HG02642 (cell line): ENCODE data around the gene SLC1A3.

ENCODE experiments used
- ATAC-seq: cut with Tn5 transposase; IDR thresholded peaks from one replicate; pipeline ENCODE4 v1.9.1; 2021; ENCODE audit warnings: mild to moderate bottlenecking; ENCODE audit not compliant: unreplicated experiment, poor library complexity

Gene SLC1A3

DNA sequence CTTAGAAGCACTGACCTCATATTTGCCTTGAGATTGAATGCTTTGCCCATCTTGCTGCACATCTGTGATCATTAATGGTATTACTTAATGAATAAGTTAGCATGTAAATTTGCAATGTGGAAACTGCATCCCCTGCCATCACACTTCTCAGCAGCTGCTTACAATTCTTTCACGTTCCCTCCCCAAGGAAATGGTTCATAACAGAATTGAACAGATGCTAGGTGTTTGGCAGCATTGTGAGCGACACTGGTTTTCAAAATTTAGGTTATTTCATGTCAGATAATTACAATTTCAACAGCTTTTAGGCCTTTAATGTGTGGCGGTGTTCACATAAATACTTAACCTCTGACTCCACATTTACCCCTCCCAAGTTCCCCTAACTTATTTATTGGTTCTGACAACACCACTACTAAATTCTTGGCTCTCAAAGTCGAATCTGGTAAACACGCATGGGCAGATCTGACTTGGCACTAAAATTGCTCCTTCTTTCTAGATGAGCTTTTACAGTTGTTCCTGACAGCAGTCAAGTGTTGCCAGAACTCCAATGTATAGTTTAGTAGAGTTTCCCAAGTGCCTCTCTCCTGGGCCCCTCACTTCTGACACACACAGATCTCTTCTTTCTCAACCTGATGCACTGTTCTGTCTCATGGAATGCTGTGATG, 46.8 kb downstream of the SLC1A3 start:
- no peak for ATAC-seq

DNA sequence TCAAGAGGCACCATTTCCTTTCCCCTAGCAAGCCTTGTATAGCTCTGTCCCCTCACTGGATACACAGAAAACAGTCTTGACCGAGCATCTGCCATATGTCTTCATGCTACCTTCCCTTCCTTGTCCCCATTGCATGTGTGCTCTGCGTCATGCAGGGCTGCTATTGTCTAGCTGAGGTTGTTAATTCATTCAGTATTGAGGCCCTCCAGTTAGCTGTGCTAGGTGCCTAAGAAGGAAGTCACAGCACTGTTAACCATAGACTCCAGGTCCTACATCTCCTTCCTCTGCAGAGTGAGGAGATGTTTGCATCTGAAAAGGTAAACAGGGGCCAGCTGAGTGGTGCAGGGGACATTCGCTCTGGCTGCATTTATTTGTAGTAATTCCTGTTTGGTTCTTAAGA, 48.2 kb downstream of the SLC1A3 start:
- ATAC-seq, result no peak

DNA sequence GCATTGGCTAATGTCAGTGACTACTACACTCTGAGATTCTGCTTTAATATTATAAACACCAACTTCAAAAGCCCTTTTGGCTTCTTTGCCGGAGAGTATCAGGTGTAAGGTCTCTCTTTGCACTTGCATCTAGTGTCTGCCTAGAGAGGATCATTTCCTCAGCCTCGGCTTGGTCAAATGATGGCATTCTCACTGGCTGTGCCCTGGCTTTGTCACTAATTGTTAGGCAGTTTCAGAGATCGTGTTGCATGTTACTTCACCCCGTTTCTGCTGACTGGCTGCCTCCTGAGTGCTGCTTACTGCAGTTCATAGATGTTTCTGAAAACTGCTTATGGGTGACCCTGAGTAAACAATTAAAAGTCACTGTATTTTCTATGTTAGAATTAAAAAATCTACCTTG, 48.8 kb downstream of the SLC1A3 start:
- ATAC-seq, result no peak

DNA sequence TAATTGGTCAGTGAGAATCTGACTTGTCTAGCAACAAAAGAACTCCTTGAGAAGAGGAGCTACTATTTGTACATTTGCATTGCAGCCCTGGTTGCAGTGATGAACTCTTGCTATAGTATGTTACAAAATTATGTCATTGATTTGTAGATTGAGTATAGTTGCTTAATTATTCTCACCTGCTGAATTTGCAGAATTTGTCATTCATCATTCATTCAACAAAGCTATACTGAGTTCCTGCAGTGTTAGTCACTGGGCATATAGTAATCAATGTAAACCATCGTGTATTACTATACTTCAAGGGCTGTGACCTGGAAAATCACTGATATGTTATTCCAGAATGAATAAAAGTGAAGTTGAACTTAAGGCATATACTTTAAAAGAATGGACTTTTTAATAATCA, 50.1 kb downstream of the SLC1A3 start:
- ATAC-seq, result no peak

DNA sequence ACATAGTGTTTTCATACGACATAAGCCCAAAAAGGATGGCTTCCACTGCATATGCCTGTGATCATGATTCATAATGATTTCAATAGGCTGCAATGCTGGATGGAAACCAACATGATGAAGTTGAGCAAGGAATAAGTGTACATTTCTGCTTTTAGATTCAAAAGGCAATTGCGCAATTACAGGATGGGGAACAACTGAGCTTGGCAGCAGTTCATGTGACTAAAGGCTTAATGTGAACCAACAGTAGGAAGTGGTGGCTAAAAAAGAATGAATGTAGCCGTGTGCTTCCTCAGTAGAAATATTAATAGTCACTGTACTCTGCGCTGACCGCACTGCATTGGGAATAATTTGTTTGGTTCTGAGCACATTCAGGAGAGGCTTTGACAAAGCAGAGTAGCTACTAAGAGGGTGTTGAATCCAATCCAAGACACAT, 51.2 kb downstream of the SLC1A3 start:
- ATAC-seq, result no peak

DNA sequence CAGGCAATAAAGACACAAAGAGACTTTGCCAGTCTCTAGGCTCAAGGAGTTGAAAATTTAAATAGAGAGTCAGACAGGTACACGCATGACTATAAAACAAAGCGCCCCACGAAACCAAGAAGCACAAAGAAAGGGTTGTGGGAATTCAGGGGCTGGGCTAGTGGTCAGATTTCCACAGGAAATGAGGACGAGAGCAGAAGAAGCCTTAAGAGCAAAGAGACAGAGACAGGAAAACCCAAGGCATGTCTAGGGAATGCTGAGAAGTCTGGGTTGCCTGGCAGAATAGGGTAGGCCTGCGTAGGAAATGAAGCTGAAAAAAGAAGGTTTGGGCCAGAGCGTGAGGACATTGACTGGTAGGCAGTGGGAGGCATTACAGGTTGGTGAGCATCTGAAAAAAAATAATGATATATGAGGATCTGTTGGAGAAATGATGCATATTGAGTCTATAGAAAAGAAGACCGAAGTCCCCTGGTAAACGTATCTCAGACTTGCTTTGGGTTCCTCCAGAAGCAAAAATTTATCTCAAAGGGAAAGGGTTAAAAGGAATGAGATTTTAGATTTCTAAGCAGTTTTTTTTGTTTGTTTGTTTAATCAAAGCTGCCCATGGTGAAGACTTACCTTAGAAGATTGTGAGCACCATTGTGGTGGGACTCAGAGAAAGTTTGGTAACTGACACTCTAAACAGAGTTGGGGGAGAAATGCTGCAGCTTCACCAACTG, 51.8 kb downstream of the SLC1A3 start:
- no peak for ATAC-seq

DNA sequence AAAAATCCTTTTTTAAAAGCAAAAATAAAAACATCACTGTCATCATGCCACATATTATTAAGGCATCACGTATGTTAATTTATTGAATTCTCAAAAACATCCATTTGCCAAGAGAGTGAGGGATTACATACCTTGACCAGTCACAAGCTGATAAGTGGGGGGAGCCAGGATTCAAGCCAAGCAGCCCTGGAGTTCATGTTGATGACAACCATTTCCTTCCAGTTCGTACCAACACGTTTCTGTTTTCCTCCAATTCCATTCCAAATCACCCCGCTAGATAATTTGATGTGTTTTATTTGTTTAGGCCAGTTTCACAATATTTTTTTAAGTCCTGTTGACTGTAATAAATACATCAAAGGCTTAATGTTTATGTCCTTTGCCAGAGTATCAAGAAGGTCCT, 53.0 kb downstream of the SLC1A3 start:
- ATAC-seq, result no peak

DNA sequence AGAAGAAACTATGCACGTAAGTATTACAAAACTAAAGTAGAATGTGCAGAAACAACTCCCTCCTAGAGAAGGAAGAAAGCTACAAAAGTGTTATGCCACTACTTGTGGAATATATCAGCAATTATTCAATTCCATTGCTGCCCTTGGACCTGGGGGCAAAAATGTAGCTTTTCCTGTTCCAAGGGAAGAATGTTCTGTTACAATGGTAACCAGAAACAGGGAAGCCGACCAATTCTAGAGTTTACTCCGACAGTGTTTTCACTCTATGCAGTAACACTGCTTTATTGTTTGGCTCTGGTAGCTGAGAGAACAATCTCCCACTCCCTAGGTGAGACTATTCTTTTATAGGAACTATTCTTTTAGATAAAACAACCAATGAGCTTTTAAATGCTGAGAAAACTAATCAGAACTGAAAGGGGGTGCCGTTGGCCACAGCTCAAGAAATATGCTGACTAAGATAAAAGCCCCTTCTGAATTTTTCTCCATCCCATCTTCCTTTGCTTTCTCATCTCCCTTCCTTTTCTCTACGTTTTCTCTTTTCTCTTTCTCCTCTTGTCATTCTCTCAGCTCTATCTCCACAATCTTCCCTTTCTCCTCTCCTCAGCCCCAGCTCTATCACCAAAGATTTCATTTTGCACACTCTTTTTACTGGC, 54.1 kb downstream of the SLC1A3 start:
- ATAC-seq, result no peak

DNA sequence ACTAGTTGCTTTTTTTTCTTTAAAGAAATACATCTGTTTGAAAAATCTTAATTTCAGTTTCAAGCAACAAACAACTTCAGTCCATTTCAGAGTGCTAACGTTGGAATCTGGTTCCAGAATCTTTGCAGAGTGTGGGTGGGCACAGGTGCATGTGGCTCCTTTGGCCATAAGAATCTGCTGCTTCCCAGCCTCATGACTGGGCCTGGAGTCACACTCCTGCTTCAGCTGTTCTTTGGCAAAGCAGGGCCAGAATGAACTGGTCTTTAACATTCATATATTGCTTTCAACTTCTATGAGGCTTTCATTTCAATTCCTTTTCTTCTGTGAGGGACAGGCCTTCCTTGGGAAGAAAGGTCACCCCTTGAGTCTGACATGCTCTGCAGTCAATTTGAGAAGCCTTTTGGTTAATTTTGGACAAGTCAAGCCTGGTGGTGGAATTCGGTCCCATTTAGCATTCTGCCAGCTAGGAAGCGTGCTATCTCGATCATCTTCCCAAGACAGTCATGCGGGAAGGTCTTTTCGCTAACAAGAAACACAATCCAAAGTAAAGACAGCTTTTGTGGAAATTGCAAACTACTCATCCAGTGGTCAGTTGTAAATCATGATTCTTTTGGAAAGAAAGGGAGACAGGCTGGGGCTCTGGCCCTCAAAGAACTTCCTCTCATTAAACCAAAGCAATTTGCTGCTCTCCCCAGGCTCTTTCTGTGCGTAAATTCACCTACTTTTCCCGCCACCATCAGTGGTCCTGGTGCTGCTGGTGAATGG, 55.2 kb downstream of the SLC1A3 start:
- no peak for ATAC-seq

DNA sequence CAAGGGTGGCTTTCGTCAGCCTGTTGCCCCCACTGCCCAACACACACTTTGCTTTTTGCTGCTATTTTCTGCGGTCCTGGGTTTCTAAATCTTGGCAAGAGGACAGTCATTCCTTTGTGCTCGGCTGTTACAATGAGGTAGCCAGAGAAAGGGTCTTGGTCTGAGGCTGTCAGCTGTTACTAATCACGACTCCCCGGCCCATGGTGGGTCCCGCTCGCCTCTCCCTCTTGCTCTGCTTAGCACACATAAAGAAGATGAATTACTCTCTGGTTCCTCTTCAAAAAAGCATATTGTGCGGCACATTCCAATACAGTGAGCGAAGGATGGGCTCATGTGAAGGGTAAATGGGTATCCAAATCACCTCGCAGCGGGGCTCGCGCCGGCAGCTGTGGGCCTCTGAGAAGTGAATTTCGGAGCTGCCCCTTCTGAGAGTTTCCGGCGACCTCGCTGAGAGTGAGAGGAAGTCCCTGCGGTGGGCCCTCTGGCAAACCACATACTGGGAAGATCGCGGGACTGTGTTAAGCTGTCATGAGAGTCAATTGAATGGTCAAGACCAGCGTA, 56.0 kb downstream of the SLC1A3 start:
- ATAC-seq, result no peak

DNA sequence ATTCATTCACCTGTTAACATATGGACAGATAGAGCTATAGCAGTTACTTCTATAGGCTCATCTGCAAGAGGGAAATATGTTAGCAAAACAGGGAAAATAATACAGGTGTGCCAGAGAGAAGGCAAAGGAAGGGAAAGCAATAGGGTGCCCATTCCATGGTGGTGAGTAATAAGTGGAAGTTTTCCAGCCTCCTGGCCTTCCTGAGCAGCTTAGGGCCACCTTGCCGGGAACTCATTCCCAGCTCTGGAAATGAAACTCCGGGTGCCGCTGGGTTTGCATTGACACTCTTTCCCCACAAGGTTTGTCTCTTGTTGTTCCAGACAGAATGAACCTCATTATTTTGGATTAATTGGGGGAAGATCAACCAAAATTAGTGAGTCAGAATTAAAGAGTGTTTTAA, 58.4 kb downstream of the SLC1A3 start:
- no peak for ATAC-seq

DNA sequence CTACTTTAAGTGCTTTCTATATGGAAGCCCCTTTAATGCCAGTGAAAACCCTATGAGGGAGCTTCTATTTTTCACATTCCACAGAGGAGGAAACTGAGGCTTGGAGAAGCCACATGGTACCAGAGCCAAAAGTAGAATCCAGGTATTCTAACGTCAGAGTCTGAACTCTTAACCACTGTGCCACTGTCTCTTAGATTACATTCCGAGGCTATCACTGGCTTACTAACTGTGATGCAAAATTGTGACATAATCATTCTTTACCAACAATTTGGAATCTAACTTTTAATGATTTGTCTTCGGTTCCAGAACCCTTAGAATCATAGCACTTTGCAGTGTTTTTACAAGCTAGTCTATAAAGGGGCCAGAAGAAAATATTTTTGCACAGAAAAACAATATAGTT, 59.2 kb downstream of the SLC1A3 start:
- no peak for ATAC-seq

DNA sequence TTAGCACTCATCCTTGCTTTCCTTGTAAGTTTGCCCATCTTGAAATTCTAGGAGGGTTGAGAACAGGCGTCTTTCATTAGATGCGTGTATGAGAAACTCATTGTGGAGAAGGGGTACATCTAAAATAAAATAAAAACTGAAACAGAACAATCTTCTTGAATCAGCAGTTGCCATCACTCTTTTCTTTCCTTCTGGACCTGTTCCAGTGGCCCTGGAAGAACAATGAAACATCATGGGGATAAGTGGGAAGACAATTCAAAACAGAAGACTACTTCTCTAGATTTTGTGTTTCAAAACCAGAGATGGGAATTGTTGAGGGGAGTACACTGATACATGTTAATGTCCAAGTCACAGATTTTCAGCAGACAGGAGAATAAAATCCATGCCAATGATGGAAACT, 59.9 kb downstream of the SLC1A3 start:
- ATAC-seq, result no peak

DNA sequence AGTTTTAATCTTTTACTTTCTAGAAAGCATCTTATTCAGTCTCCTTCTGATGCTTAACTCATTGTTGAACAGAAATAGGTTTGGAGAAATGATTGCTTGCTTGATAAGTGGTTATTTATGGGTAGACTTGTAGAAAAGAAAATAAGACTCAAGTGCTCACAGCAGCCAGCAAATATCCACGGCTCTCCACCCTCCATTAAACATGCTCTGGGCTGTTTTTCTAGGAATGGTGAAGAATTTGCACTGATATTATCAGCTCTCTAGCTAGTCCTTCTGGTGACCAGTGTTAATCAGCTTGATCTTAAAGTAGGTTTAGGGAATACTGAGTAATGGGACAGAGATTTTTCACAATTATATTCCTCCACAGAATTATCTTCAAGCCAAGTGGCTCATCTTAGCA, 60.6 kb downstream of the SLC1A3 start:
- ATAC-seq, result no peak

DNA sequence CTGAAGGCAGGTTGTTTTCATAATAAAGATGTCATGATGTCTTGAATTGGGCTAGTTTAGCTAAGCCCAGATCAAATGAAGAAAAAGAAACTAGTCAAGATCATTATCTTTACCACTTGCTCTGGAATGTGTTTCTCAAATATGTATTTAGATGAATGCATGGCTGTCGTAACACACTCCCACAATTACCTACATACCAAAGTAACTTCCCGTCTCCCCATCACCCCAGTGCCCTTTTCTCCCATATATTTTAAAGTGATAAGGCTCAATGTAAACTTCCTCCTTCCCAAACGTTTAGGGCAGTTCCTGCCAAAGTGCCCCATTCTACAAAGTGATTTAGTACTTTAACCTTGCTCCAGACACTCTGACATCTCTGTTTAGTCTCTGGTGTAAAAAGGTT, 61.4 kb downstream of the SLC1A3 start:
- no peak for ATAC-seq

DNA sequence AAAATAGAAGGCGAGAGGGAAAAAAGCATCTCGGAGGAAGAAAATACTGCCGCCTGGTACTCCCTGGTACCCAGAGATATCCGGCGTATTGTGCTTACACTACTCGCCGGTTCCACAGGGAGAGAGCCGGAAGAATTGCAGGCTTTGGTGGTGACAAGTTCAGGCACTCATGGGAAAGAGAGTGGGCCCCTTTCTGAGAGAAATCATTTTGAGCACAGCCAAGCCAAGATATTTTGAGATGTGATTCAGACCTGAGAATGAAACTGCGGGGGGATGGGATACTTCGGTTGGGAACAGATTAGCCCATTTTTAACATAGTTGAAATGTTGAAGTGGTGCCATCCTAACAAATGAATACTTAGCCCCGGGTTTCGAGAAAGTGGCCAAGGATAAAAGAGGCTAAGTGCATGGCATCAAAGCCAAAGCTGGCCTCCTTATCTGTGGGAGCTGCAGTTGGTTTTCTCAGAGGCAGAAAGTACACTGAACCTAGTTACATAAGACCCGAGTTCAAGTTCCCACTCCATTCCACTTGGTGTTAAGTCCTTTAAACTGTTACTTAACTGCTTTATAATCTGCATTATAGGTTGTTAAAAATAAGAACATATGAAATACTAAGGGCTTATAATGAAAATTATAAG, 62.7 kb downstream of the SLC1A3 start:
- ATAC-seq, result no peak

DNA sequence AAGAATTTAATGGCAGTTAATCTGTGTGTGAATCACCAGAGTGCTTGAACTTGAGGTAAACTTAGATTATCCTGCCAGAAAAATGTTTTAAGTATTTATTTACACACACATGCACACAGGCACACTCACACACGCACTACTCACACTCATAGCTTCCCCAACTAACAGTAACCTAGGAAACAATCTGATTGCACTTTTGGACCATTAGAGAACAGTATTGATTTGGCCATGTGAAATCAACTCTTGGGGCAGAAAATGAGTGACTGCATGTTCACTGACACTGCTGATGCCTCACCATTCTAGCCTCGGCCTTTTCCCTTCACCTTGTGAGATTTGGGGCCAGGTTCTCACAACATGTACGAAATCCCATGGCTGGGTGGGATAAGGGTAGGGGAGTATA, 64.1 kb downstream of the SLC1A3 start:
- no peak for ATAC-seq

DNA sequence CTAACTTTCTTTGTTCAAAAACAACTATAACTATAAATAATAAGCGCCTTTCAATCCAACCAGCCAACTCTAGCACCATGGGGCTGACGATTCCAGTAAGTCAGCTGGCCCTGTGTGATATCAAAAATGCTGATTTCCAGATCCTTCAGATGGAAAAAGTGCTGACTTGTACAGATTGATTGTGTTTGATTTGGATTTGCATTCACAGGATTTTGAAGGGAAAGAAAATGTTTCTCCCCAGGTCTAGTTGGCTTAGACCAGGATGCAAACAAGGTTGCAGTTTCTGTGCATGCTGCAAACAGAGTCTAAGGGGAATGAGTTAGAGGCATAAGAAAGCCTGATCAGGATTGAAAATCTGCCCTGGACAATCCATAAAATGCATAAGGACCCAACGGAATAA, 68.9 kb downstream of the SLC1A3 start:
- ATAC-seq, result no peak

DNA sequence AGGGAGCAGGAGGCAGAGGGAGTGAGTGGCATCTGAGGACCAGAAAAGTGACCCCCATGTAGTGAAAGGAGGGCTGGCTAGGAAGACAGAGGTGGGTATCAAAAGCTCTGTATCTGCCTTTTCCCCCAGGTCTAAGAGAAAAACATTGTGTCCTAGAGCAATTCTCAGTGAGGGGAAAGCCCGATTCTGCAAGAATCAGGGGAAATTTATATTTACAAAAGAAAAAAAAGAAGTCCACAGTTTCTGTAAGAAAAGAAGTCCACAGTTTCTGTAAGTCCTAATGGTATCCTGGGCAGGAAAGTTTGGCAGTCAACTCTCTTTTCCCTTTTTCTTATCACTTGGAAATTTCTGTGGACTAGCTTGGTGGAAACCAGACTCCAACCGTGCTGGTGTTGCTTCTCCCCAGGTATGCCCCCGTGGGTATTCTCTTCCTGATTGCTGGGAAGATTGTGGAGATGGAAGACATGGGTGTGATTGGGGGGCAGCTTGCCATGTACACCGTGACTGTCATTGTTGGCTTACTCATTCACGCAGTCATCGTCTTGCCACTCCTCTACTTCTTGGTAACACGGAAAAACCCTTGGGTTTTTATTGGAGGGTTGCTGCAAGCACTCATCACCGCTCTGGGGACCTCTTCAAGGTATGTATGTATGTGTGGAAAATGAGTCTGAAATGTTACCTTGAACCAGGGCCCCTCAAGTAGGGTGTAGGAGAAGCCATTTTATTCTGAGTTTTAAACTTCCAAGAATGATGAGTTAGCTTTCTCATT, 73.0 kb downstream of the SLC1A3 start:
- ATAC-seq, result no peak

DNA sequence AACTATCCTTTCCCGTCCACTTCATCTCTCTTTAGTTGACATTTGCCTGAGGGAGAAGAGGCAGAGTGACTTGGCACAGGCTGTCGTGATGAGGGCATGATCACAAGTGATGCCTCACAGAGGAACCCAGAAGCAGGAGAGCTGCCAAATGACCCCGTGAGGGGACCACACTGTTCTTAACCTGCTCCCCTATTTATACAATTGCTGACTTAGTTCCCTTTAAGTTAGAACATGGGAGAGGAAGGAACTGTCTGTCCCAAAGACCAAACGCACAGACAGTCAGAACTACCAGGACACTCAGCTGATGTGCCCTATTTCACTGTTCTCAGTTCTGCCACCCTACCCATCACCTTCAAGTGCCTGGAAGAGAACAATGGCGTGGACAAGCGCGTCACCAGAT, 73.7 kb downstream of the SLC1A3 start:
- ATAC-seq, result no peak
